CD4-positive, alpha-beta T cell (primary cell): ENCODE results near the gene CRACR2A. TPM values are rescaled to one million over a fixed set of nuclear protein-coding genes. Genes with fewer than 3 reads are reported as not detected.

Experiments used
- ATAC-seq: fragments of 200-7000 bp; cut with Tn5 transposase; one replicate; pipeline ENCODE4 v1.10.0; 2022; ENCODE audit warnings: mild to moderate bottlenecking; ENCODE audit not compliant: poor library complexity
- CTCF ChIA-PET: fragments of 350-600 bp; sonication (Branson Sonifier 250); formaldehyde crosslinking; loops from one replicate; lab custom pipeline; 2021; ENCODE audit warnings: antibody characterized with exemption, inconsistent platforms; lab: Charles Lee
- POLR2A ChIA-PET: fragments of 350-600 bp; sonication (Branson Sonifier 250); formaldehyde crosslinking; loops from one replicate; lab custom pipeline; 2021; ENCODE audit warnings: antibody characterized with exemption, inconsistent platforms; lab: Charles Lee
- DNase-seq, 14 experiments: peaks; one replicate each; pipeline ENCODE4 v3.0.0-alpha.2; 2013 to 2020; ENCODE audit warnings: mixed read lengths in 2 of 14
- H3K27ac ChIP-seq, 2 donors: one replicate each; pipeline versions ENCODE4 v1.5.1 to v1.7.0; 2013; ENCODE audit warnings: low read length in 2 of 2, low read depth in 1 of 2, mild to moderate bottlenecking in 1 of 2
- H3K27me3 ChIP-seq, 2 experiments: 1 replicate in 1 of 2; 2 replicates in 1 of 2; pipeline versions ENCODE4 v1.6.1 to v1.7.0; 2013; ENCODE audit warnings: low read length in 2 of 2, control low read depth in 1 of 2, mild to moderate bottlenecking in 1 of 2, moderate library complexity in 1 of 2; ENCODE audit not compliant: insufficient read depth in 2 of 2, control insufficient read depth in 1 of 2
- H3K36me3 ChIP-seq: one replicate; pipeline ENCODE4 v1.6.1; 2013; ENCODE audit warnings: low read length, control low read depth; ENCODE audit not compliant: insufficient read depth
- H3K4me1 ChIP-seq: one replicate; pipeline ENCODE4 v1.6.1; 2013; ENCODE audit warnings: low read length, control low read depth; ENCODE audit not compliant: insufficient read depth
- H3K4me3 ChIP-seq: one replicate; pipeline ENCODE4 v1.5.1; 2013; ENCODE audit warnings: mild to moderate bottlenecking, low read length, moderate library complexity
- H3K9me3 ChIP-seq, 2 experiments: 1 replicate in 1 of 2; 2 replicates in 1 of 2; pipeline versions ENCODE4 v1.6.1 to v1.7.0; 2013; ENCODE audit warnings: low read length in 2 of 2, mild to moderate bottlenecking in 2 of 2, control low read depth in 1 of 2, moderate library complexity in 1 of 2; ENCODE audit not compliant: control insufficient read depth in 1 of 2, insufficient read depth in 1 of 2
- H3K27ac Mint-ChIP-seq: one replicate; pipeline ENCODE4 v1.8.0; 2020; ENCODE audit warnings: mixed read lengths
- H3K27me3 Mint-ChIP-seq: one replicate; pipeline ENCODE4 v1.8.0; 2021; ENCODE audit warnings: mixed read lengths
- H3K36me3 Mint-ChIP-seq: one replicate; pipeline ENCODE4 v1.8.0; 2021; ENCODE audit warnings: low read depth, mixed read lengths
- H3K4me1 Mint-ChIP-seq: one replicate; pipeline ENCODE4 v1.8.0; 2021; ENCODE audit warnings: low read depth, mixed read lengths
- H3K4me3 Mint-ChIP-seq: one replicate; pipeline ENCODE4 v1.8.0; 2020; ENCODE audit warnings: mild to moderate bottlenecking, mixed read lengths
- H3K9me3 Mint-ChIP-seq: one replicate; pipeline ENCODE4 v1.8.0; 2020; ENCODE audit warnings: mixed read lengths
- intact Hi-C, 2 experiments: fragments of 100-400 bp; cut with DNase I in 1 of 2; cut with micrococcal nuclease in 1 of 2; formaldehyde crosslinking; loops; one replicate each; pipeline versions ENCODE4 v1.15.1 to v1.9.0; 2023 to 2025; cut with DNase I, micrococcal nuclease
- total RNA-seq, 174 experiments: library from RNA in 2 of 174; stranded (reverse) in 2 of 174; gene quantifications; one replicate each; pipeline ENCODE4 v1.2.3 and lab custom pipeline; 2021 to 2026
- TF ChIP-seq, protein P1 (sequence below): fragments of 200-600 bp; IDR thresholded peaks from one replicate; pipeline ENCODE4 v1.8.0; 2022; ENCODE audit warnings: antibody characterized with exemption, mild to moderate bottlenecking

The CRACR2A gene
- total RNA-seq, 2 experiments from 2014 or later, result 23.5 to 27.5 TPM

DNA sequence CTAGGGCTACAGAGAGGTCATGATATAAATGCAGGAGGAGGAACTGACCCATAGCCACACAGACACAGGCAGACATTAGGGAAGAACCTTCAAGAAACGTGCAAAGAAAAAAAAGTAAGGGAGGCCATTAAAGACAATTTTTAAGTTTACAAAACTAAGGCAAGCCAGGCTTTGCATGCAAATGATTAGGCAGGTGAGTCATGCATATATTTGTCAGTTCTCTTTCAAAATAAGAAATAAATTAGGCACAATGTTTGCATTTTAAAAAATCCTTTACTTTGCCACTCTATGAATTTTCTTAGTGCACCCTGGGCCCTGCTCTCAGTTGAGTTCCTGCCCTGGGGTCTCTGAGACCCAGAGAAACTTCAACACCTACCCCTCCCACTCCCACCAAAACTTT lies 186.9 kb downstream of the CRACR2A start:
- Histone ChIP-seq H3K4me1 (no peaks in the 10 kb centered on the region), H3K27ac (no peak overlapping the region), H3K4me3 (no peak overlapping the region), H3K9me3 (no peaks in the 10 kb centered on the region), H3K27me3 (peaks cover 0 to 2% of the 10 kb centered on the region in 2 experiments), H3K36me3 (no peaks in the 10 kb centered on the region)
- Mint-ChIP-seq H3K36me3 (no peaks in the 10 kb centered on the region), H3K27ac (no peak overlapping the region), H3K4me3 (no peak overlapping the region), H3K9me3 (no peaks in the 10 kb centered on the region), H3K4me1 (no peaks in the 10 kb centered on the region), H3K27me3 (peaks cover 4% of the 10 kb centered on the region)
- POLR2A ChIA-PET, result no interaction called here
- intact Hi-C loops, result no loop called here
- CTCF ChIA-PET, result no interaction called here
- DNase-seq (no peak), ATAC-seq (no peak)
- TF ChIP-seq, protein P1, sequence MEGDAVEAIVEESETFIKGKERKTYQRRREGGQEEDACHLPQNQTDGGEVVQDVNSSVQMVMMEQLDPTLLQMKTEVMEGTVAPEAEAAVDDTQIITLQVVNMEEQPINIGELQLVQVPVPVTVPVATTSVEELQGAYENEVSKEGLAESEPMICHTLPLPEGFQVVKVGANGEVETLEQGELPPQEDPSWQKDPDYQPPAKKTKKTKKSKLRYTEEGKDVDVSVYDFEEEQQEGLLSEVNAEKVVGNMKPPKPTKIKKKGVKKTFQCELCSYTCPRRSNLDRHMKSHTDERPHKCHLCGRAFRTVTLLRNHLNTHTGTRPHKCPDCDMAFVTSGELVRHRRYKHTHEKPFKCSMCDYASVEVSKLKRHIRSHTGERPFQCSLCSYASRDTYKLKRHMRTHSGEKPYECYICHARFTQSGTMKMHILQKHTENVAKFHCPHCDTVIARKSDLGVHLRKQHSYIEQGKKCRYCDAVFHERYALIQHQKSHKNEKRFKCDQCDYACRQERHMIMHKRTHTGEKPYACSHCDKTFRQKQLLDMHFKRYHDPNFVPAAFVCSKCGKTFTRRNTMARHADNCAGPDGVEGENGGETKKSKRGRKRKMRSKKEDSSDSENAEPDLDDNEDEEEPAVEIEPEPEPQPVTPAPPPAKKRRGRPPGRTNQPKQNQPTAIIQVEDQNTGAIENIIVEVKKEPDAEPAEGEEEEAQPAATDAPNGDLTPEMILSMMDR, result no peak

Other genes with a start within 250 kb of the CRACR2A start
- 10 to 100 TPM; 13.4 TPM for gene PARP11, start 120.3 kb upstream of the CRACR2A start, total RNA-seq